GM12873 (cell line): ENCODE results near the gene MINDY1.

Experiments
- TF ChIP-seq, protein P1 (sequence below): IDR thresholded peaks from 2 replicates; pipeline ENCODE4 v1.5.1; 2012; ENCODE audit warnings: low read depth, mild to moderate bottlenecking, moderate library complexity, low read length, control low read depth; ENCODE audit not compliant: insufficient read depth; ENCODE audit errors: missing control alignments

MINDY1 gene

DNA sequence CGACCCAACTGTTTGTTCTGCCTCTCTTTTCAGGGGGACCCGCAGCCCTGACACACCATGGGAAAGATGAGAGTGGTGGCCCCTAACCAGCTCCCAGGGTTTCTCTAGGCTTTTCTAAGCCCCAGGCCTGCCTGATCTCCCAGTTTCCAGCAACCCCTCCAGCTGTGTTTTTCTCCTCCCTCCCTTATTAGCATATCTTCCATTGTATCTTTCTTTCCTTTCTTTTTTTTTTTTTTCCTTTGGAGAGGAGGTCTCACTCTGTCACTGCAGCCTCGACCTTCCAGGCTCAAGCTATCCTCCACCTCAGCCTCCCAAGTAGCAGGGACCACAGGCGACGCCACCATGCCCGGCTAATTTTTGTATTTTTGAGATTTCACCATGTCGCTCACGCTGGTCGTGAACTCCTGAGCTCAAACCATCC lies 30.3 kb downstream of the MINDY1 start:
- TF ChIP-seq, protein P1, sequence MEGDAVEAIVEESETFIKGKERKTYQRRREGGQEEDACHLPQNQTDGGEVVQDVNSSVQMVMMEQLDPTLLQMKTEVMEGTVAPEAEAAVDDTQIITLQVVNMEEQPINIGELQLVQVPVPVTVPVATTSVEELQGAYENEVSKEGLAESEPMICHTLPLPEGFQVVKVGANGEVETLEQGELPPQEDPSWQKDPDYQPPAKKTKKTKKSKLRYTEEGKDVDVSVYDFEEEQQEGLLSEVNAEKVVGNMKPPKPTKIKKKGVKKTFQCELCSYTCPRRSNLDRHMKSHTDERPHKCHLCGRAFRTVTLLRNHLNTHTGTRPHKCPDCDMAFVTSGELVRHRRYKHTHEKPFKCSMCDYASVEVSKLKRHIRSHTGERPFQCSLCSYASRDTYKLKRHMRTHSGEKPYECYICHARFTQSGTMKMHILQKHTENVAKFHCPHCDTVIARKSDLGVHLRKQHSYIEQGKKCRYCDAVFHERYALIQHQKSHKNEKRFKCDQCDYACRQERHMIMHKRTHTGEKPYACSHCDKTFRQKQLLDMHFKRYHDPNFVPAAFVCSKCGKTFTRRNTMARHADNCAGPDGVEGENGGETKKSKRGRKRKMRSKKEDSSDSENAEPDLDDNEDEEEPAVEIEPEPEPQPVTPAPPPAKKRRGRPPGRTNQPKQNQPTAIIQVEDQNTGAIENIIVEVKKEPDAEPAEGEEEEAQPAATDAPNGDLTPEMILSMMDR, result no peak

DNA sequence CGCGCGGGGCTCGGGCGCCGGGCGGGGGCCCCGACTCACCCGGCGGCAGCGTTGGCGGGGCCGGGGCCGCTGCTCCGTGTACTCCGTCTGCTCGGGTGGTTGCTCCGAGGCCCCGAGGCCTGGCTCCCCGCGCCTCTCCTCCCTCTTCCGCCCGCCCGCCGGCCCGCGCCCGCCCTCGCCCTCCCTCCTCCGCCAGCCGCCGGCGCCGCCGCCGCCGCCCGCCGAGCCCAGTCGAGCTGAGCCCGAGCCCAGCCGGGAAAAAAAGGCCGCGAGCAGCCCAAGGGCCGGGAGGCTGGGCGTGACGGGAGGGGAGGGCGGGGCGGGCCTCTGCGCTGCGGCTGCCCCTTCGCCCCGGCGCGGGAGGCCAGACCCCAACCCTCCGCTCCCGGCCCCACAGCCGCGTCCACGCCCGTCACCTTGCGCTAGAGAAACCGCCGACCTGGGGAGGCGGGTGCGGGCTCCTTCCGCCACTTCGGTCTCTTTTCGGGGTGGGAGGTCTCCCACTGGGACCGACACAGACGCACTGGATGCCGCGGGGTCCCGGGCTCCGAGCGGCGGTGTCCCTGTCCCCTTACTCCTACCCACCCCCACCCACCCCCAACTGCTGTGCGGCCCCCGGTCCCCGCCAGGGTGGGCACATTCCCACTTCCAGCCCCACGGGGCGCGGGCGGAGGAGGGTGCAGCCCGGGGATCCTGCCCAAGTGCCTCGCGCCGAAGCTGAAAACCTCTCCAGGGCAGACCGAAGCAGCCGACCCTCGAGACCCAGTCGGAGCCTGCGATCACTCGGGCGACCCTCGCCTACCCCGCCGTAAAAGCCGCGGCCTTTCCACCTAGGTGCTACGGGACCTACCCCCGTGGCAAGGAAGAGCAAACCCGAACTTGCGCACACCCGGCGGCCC lies 31.9 kb downstream of the MINDY1 start, which contains the start of gene CERS2:
Gene CERS2 (minus strand): TSS at position 256 of the 899 bp plus-strand sequence. CDS start 5,745 bp downstream, outside the sequence.
- TF ChIP-seq, protein P1, result no peak

DNA sequence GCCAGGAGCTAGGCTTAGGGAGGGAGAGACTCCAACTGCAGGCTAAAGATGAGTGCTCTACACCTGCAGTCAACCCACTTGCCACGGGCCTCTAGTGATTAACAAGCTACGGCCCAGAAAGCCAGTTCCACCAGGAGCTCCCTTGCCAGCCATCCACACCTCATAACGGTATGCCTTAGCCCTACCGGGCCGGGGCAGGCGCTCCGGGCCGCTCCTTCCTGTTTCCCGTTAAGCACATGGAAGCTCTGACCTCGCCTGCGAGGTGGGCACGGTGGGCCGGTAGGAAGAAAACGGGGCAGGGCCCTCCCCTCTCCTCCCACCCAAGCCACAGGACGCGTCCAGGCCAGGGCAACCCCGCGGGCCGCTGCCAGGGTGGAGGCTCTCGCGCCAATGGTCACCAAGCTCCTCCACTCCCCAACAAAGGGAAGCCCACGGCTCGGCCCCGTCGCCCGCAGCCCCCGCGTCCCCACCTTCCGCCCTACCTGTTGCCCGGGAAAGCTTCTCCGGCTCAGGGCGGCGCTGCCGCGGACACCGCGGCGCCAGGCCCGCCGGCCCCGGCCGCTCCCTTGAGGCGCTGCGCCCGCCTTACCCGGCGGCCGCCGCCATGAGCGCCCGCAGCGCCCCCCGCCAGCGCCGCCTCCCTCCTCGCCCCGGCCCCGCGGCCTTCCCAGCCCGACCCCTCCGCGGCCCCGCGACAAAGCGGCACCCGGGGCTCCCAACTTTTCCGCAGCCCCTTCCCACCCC lies 32.7 kb downstream of the MINDY1 start:
- TF ChIP-seq, protein P1, result no peak

DNA sequence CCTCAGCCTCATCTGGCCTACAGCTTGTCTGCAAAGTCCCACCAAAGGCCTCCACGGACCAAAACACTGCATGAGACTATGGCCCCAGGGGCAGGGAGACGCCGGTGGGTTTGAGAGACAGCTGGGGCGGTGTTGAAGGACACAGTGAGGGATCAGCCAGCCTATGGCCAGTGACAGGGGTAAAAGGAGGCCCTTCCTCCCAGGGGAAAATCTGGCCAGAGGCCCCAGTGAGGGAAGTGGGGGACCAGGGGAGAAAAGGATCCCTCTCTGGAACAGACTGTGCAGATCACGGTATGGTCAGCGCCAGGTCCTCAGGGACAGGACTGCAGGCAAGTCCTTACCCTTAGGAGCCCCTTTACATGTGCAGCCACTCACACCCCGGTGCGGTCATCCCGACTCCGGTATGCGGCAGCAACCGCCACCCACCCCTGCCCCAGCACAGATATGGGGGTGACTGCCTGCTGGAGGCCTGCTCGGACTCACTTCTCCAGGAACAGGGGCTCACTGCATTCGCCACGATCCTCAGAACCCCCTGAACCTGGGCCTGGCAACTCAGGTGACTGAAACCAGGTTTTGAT lies 33.4 kb downstream of the MINDY1 start:
- TF ChIP-seq, protein P1, result no peak

DNA sequence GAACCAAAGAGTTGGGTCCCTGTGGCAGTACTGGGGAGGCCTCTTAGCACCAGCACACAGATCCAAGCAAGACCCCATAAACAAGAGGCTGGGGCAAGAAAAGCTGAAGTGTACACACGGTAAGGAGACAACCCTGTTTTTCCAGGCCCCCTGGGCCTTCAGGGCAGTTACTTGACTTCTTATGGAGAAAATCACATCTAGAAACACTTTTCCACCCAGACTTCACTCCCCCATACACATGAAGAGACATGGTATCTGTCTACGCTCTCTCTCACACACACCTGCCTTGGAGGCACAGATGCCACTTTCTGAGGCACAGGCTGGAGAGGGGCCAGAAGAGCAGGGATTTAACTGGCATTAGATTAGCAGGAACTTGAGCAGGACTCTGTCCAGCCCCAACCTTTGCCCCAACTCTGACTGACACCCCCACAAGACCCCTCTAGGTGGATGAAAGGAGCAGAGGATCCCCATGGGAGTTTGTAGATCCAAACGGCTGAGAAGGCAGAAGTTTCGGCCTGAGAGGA lies 34.2 kb downstream of the MINDY1 start:
- TF ChIP-seq, protein P1, result no peak

DNA sequence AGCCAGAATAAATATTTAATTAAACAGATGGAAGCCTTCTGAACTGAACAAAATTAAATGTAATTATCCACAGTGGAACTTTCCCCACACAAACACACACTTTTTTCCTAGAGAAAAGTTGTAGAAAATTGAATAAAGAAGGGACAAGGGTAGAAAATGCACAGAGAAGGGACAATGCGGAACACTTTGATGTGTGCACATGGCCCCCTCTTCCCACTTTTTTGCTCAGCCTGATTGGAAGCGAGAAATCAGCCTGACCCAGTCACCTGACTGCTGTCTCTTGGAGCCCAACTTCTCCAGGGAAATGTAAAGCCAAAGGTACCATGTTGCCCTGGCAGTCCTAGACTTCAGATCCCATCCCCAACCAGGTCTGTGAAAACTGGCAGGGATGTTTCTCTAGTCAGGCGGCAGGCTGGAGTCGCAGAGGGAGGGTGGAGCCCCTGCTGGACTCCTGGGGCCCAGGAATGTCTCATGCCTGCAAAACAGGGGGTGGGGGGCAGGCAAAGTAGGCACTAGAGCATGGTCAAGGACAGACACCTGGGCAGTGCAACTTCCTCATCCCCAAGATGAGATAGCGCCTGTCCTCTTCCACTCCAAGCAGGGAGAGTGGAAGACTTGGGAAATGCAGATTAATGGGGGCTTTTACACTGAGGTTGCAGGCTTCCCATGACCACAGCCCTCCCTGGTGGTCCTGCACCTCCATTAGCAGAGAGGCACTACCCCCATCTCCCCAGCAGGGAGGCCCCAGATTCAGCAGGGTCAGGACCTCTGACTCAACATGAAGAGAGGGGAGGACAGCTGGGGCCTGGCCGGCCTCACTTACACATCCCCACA lies 34.9 kb downstream of the MINDY1 start:
- TF ChIP-seq, protein P1, result peak; percentile 28
